GM18861 (cell line): Measurements from ENCODE around the gene TSHR.

ENCODE experiments used
- ATAC-seq: cut with Tn5 transposase; IDR thresholded peaks from one replicate; pipeline ENCODE4 v1.9.1; 2021; ENCODE audit not compliant: unreplicated experiment

The TSHR gene

DNA sequence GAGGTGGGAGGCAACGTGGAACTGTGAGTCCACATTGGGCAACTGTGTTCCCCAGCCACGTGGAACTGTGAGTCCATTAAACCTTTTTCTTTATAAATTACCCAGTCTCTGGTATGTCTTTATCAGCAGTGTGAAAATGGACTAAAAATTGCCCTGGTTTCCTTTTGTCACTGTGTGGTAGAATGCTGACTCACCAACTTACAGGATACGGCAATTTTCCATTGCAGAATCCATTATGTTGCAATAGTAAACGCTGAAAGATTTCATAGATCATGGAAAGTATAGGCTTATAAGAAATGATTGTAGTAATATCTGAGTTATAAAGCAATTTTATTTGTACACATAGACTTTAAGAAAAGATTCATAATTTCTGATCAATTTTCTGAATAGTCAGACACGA, 172.4 kb downstream of the TSHR start:
- no peak for ATAC-seq

DNA sequence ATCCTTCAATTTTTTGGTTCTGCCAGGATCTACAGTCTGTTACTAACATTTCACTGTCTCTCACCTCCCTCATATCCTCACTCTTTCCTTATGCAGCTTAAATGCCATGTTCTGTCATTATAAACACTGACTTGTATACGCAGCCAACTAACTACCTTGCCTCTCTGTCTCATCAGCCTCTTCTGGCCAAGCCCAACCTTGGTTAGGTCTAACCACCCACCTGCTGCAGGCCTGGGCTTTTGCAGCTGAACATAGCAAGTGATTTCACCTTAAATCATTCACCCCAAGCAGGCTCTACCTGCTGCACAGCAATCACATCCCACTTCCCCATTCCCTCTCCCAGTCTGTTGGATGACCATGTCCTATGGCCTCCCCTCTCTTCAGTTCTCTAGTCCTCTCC, 173.8 kb downstream of the TSHR start:
- ATAC-seq, result no peak

DNA sequence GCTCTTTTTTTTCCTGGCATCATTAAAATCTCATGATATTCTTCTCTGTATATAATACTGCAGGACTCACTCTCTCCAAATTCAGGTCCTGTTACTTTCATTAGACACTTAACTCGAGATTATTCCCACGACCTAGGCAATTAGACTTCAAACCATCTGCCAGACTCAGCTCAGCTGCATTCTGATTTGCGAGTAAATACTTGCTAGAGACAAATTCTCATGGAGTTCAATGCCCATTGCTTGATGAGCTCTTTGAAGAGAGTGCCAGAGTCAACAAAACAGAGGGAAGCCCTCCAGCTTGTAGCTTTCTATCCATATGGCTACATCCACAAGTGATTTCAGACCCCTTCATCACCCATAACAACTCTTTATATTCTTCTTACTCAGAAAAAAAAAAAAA, 177.0 kb downstream of the TSHR start:
- ATAC-seq, result no peak

DNA sequence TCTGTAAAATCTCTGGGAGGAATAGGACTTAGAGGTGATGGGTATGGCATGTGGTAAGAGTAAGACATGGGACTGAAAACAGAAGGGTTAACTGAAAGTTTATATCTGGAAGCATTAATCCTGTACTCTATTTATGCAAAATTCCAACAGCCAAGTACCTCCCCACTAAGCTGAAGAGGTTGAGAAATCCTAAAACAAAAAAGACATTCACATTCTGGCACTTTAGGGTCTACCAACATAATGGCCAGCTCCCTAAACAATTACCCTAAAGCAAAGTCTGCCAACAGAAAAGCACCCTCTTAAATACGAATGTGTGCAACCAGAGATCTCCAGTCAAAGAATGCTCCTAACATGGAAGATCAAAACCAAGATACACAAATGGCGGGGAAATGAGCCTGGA, 178.0 kb downstream of the TSHR start:
- ATAC-seq, result no peak

DNA sequence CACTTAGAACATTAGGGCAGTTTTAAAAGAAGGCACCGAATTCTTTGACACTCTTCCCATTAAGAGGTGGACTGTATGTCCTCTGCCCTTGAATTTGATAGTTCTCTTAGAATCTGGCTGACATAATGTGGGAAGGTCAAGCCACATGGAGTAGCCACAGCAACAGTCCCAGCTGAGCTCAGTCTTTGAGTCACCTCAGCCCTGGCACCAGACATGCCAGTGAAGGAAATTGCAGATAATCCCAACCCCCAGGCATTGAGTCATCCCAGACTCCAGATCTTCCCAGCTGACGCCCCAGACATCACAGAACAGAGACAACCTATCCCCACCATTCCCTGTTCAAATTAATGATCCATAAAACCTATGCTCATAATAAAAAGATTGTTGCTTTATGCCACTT, 181.9 kb downstream of the TSHR start:
- ATAC-seq, result no peak

DNA sequence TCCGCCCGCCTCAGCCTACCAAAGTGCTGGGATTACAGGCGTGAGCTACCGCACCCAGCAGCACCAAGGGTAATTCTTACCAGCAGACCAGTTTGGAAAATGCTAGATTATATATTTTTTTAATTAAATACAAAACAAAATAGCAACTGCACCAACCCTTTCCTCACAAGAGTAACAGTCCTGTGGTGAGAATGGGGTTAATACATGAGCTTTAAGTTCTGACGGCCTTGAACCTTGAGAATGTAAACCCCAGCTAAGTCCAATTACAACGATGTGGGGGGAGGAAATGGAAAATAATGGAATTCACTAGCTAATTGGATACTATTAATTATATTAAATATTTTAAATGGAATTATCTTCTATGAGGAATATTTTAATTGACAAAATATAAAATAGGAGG, 183.0 kb downstream of the TSHR start:
- ATAC-seq, result no peak

DNA sequence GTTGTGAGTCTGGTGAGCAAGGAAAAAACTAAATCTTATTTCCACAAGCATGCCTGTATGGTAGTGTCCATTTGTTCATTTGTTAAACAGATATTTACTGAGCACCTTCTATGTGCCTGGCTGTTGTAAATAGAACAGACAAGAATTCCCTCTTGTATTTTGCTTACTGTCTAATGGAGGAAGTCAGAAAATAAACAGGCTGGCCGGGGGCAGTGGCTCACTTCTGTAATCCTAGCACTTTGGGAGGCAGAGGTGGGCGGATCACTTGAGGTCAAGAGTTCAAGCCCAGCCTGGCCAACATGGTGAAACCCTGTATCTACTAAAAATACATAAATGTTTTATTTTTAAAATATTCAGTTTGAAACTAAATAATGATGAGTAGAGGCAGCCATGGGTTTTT, 186.0 kb downstream of the TSHR start:
- ATAC-seq, result no peak

DNA sequence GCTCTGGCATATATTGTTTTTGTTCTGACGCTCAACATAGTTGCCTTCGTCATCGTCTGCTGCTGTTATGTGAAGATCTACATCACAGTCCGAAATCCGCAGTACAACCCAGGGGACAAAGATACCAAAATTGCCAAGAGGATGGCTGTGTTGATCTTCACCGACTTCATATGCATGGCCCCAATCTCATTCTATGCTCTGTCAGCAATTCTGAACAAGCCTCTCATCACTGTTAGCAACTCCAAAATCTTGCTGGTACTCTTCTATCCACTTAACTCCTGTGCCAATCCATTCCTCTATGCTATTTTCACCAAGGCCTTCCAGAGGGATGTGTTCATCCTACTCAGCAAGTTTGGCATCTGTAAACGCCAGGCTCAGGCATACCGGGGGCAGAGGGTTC, 188.4 kb downstream of the TSHR start:
- no peak for ATAC-seq

DNA sequence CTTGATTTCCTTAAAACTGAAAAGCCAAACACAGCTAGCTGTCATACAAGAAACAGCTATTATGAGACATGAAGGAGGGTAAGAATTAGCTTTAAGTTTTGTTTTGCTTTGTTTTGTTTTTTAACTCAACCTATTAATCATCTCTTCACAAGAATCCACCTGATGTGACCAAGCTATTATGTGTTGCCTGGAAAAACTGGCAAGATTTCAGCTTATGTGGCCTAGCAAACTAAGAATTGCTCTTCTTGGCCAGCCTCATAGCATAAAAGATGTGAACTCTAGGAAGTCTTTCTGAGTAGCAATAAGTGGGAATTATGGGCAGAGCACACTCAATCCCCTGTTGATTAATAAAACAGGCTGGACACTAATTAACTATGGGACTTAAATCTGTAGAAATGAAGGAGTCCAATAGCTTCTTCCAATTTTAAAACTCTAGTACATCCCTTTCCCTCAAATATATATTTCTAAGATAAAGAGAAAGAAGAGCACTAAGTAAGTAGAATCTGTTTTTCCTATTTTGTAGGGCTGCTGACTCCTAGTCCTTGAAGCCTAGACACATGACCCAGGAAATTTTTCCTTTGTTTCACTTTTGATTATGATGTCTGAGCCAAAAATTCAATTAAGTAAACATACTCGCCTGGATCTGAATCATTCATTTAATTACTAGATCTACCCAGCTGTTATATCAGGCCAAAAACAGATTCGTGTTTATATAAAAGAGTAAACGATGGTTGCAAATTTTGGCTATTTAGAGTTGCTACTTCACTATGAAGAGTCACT, 189.6 kb downstream of the TSHR start:
- ATAC-seq, result no peak

DNA sequence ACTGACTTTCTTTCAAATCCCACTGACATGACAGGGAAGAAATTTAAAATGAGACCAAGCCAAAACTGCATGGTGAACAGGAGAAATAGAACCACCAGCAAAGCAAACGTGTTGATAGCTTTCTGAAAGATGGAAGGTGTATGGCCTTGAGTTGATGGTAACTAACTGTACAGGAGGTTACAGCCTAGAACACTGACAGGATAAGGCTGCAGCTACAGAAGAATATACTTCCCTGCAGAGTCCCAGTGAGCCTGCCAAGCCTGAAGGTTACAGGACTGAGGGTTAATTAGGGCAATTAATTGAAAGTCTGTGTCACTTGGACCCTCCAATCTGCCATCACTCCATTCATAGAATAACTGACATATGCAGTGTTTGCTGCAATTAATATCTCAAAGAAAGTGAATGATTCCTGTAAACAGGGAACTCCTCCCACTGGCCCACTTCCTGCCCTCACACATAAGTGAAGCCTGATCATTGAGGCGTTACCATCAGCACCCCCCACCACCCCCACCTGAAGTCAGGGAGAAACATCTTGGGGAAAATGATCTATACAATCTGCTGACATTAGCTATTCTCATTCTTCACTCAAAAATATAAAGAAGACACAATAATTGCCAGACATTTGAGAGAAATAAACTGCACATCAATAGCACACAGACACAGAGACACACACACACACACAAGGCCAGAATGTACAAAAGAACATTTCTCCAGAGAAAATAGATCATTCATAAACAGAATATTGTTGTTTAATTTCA, 191.9 kb downstream of the TSHR start:
- ATAC-seq, result no peak

DNA sequence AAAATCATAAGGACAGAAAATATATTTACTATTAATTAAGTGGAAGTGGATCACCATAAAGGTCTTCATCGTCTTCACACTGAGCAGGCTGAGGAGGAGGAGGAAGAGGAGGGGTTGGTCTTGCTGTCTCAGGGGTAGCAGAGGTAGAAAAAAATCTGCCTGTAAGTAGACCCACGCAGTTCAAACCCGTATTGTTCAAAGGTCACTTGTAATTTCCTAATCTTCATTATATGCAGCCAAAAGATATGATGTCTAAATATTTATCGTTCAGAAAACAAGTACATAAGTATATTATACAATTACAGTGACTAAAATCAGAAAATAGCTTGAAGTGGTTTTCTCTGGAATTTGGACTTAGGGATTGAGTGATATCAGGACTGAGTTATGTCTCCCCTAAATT, 193.2 kb downstream of the TSHR start:
- ATAC-seq, result no peak

DNA sequence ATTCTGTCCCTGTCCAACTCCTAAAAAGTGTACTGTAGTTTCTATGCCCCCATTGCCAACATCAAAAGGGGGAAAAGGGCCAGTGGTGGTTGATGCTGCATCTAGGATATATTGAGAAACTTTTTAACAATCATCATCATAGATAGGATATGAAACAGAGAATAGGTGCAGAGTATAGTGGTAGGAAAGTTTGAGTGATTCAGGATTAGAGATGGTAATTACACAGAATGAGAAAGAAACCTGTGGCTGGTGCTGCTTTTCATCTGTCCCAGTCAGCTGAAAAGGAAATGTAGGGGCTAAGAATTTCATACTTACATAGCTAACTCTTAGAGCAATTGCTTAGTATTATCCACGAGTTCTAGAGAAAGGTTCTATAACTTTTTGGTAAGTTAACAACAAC, 197.8 kb downstream of the TSHR start:
- no peak for ATAC-seq

DNA sequence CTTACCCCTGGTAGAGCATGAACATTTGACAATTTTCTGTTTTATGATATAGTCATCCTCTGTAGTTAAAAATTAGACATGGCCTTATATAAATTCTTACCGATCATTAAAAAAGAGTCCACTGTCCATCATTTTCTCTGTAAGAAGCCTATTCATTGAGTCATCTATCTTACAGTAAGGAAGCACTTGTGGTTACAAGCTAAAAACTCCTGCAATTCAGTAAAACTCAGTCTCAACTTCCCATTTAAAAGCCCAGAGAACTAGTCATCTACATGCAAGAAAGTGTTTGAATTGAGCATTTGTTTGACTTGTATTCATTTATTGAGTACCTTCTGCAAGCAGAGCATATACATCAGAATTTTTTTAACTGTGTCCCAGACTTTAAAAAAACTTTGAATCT, 202.0 kb downstream of the TSHR start:
- ATAC-seq, result no peak

DNA sequence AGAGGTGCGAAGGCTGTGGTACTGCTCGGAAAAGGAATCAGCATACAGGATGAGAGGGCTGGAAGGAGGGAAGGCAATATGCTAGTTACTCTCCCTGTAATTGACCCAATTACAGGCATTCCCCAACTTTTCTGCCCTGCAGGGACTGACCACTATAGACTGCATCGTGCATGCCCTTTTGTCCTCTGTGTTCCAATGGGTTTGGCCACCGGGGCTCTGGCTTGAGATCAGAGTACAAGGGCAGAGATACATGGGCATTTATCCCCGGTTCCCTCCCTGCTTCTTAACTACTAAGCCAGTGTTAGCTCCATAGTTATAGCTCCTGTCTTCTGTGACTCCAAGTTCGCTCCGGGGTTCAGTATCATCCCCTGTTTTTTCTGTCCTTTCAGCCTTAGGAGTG, 205.7 kb downstream of the TSHR start:
- no peak for ATAC-seq

DNA sequence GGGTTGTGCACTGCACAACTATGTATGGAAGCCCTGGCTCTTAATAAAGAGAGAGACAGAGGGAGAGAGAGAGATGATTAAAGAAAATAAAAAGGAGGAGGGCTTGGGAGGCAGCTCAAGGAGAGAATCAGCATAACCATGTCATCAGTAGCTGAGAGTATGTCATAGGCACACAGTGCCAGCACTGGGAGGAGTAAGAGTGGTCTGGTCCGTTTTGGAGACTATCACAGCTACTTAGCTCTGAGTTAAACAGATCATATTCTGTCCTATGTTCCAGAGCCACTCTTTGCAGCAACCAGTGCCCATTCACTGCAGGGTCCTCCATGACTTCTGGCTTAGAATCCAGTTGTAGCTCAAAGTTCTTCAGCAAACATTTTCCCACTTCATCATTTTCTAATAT, 206.3 kb downstream of the TSHR start:
- ATAC-seq, result no peak

DNA sequence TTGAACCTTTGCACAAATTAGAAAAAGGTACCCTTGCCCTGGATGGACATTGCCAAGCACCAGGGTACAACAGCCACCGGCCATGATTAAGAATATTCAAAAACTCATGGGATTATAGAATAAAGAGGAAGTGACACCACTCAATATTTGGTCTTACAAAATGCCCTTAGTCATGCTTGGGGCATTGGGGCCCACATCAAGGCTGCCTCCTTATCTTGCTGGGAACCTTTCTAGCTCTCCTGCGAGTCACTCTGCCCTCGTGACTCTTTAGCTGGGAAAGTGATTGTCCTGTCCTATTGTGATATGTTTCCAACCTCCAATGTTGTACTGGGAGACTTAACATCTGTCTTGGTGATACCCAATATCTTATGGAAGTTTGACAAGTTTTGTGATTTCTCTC, 207.5 kb downstream of the TSHR start:
- no peak for ATAC-seq

DNA sequence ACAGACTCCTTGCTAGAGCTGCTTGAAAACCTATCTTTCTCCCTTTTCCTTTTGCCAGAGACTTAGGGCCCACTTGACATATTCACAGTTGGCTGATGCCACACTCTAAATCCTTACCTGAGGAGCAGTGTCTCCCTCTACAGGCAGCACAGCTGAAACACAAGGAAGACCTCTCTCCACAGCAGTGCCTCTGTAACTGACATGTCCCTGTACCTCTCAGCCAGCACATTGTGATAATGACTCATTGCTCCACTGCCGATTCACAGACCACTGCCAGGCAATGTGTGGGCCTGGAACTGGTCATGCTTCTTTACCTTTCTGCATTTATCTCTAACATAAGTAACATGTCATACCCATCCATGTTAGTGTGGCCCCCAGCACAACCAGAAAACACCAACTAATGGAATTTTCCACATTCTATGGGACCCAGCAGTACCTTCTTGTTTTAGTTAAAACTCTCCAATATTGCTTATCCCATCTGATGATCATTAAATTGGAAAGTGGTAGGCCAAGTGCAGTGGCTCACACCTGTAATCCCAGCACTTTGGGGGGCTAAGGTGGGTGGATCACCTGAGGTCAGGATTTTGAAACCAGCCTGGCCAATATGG, 208.8 kb downstream of the TSHR start:
- peak; percentile 95 for ATAC-seq

DNA sequence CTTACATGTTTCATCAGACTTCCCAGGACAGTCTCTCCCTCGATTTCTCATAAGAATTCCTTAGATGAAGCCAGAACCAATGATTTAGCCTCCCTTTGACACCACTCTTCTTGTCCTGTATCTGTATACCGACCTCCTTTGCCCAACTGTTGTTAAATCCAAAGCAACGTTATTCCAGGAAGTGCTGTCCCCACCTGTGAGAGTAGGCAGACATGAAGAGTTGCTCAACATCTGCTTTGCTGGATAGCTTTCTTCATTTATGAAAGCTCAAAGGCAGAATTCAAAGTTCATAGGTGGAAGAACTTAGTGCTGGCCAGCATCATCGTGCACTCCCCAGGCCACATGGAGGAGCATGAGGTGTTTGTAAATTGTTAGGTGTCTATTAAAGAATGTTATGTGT, 209.8 kb downstream of the TSHR start:
- ATAC-seq, result no peak

DNA sequence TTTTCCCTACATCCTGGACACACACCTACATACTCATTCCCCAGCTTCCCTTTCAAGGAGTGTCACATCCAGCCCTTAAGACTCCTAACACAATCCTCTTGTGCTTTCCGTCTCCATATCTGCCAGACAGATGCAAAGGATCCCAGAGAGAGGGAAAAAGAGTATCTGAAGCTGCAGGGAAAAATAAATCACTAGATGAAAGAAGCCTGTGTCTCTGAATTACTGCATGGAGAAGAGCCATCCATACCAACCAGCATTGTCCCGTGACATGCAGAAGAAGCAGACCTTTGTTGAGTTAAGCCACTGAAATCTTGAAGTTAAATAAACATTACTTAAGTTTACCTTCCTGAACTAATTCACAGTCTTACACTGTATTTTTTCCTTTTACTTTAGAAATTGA, 210.7 kb downstream of the TSHR start:
- ATAC-seq, result no peak

DNA sequence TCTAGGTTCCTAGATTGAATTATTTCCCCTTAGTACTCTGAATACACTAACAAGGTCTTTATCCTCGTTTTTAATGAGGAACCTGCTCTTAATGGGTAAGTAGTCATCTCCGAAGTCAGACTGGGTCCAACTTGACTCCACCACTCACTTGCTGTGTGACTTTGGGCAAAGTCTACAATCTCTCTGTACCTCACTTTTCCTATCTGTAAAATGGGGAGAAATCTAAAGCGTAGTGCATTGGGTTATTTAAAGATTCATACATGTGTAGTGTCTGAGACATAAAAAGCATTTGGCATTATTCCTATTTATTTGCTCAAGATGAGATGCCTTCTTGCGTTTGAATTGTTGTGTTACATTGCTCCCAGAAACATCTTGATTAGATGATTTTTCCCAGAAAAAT, 213.8 kb downstream of the TSHR start:
- no peak for ATAC-seq

DNA sequence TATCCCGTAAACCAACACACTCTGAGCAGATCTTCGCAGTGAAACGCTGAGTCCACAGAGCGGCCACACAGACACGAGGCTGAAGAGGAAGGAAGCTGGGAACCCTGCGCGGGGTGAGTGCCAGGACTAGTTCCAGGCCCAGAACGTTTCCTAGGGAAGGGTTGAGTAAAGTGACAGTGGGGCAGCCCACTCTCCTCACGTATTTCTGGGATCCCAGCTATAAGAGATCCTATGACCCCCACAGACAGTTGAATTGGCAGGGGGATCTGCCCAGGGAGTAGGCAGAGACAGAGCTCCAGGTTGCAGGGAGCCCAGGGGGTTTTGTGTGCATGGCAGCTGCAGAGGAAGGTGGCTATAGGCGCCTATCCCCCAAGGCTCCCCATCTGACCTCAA, 214.3 kb downstream of the TSHR start:
- peak; percentile 10 for ATAC-seq

DNA sequence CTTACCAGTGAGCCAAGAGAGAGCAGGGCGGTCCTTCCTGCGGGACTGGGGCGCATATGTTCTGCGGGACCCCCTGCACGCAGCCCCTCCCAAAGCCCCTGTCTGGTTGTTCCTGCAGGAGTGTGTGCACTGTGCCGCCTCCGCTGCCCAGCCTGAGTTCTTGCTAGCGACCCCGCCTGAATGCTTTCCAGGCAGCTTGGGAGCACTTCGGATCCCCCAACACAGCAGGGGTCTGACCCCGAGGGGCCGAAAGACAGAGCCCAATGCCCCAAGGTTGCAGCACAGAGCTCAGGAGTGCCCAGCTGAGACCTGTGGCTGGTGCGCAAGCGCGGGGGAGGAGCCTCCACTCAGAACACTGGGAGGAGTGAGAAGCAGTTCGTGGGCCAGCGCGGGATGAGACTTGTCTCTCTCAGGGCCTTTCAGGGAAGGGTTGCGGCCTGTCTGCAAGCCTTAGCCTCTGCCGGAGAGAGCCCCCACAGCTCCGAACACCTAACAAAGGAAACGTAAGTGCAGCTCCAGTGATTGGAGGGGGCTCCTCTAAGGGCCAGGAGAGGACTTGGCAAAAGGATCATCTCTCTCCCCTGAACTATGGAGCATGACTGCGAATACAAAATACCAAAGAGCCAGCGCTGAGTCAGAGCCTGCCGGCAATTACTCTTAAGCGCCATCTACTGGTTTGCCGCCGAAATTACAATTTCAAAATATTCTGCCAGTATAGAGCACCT, 214.8 kb downstream of the TSHR start:
- ATAC-seq, result peak; percentile 87
